GM12878 (cell line): Measurements from ENCODE around the gene ZC3H11A. TPM values are rescaled to one million over a fixed set of nuclear protein-coding genes. Genes with fewer than 3 reads are reported as not detected.

Experiments
- ATAC-seq: fragments of 200-7000 bp; cut with Tn5 transposase; 3 replicates; pipeline ENCODE4 v1.9.1; 2020; ENCODE audit warnings: mild to moderate bottlenecking, moderate library complexity
- BruUV-seq: library from RNA; stranded (reverse); fragments of 400-500 nt; replicated peaks from 2 replicates; lab custom pipeline; 2021; lab: Mats Ljungman, UMichigan
- CTCF ChIA-PET: fragments of 300-600 bp; sonication (Branson Sonifier 250); formaldehyde crosslinking; extraction: SDS; loops from one replicate; lab custom pipeline; 2021; ENCODE audit warnings: inconsistent platforms; lab: Yijun Ruan, JAX
- POLR2A ChIA-PET: fragments of 350-600 bp; formaldehyde crosslinking; extraction: SDS; loops from one replicate; lab custom pipeline; 2021; ENCODE audit warnings: inconsistent platforms; lab: Charles Lee
- RAD21 ChIA-PET: fragments of 300-600 bp; sonication (Branson Sonifier 250); formaldehyde crosslinking; loops from one replicate; lab custom pipeline; 2023; ENCODE audit warnings: antibody characterized with exemption; ENCODE audit not compliant: unreplicated experiment; lab: Charles Lee
- SMC1A ChIA-PET: fragments of 300-600 bp; sonication (Branson Sonifier 250); formaldehyde crosslinking; loops from one replicate; lab custom pipeline; 2023; ENCODE audit not compliant: unreplicated experiment, uncharacterized antibody; lab: Charles Lee
- DNase-seq: peaks from one replicate; pipeline ENCODE4 v3.0.0-alpha.2; 2011; ENCODE audit warnings: low read depth, low spot score
- FAIRE-seq: peaks from 3 replicates; lab custom pipeline; 2011; peaks lifted over from hg19 to GRCh38; lab: Jason Lieb, UNC
- H2AFZ ChIP-seq: 2 replicates; pipeline ENCODE4 v1.6.0; 2011; ENCODE audit warnings: low read depth, low read length, control low read depth; ENCODE audit not compliant: control insufficient read depth
- H3K27ac ChIP-seq: 2 replicates; pipeline ENCODE4 v1.5.1; 2011; ENCODE audit warnings: control low read depth; ENCODE audit not compliant: control insufficient read depth, insufficient read depth
- H3K27me3 ChIP-seq, 2 experiments: replicated peaks in 1 of 2; 2 replicates each; pipeline versions ENCODE4 v1.6.0 to v1.6.1; 2011; ENCODE audit warnings: low read length in 1 of 2; ENCODE audit not compliant: control insufficient read depth in 2 of 2, insufficient read depth in 2 of 2
- H3K36me3 ChIP-seq, 2 experiments: 2 replicates each; pipeline ENCODE4 v1.5.1; 2011; ENCODE audit warnings: low read length in 1 of 2; ENCODE audit not compliant: control insufficient read depth in 2 of 2, insufficient read depth in 2 of 2
- H3K4me1 ChIP-seq: 2 replicates; pipeline ENCODE4 v1.6.1; 2011; ENCODE audit warnings: mild to moderate bottlenecking, low read length, moderate library complexity, mixed read lengths; ENCODE audit not compliant: control insufficient read depth, insufficient read depth
- H3K4me2 ChIP-seq: 2 replicates; pipeline ENCODE4 v1.6.0; 2011; ENCODE audit warnings: control low read depth; ENCODE audit not compliant: control insufficient read depth, insufficient read depth
- H3K4me3 ChIP-seq: fragments of 200-600 bp; sonication (generic); 2 replicates; pipeline ENCODE4 v1.5.1; 2016
- H3K79me2 ChIP-seq: 2 replicates; pipeline ENCODE4 v1.6.0; 2011; ENCODE audit warnings: low read length; ENCODE audit not compliant: control insufficient read depth, insufficient read depth
- H3K9ac ChIP-seq: 2 replicates; pipeline ENCODE4 v1.8.0; 2011; ENCODE audit warnings: low read length, control low read depth, mixed read lengths; ENCODE audit not compliant: control insufficient read depth, insufficient read depth
- H3K9me3 ChIP-seq: replicated peaks from 3 replicates; pipeline ENCODE4 v1.5.1; 2011; ENCODE audit warnings: mild to moderate bottlenecking, low read length; ENCODE audit not compliant: control insufficient read depth, insufficient read depth
- H4K20me1 ChIP-seq: 2 replicates; pipeline ENCODE4 v1.6.0; 2011; ENCODE audit not compliant: control insufficient read depth, insufficient read depth
- CUX1 ChIP-seq: IDR thresholded peaks from 2 replicates; pipeline ENCODE4 v1.6.1; 2012; ENCODE audit warnings: improper control_type of control experiment, low read depth, low read length; ENCODE audit not compliant: insufficient replicate concordance
- MAX ChIP-seq: IDR thresholded peaks from 2 replicates; pipeline ENCODE4 v1.6.1; 2012; ENCODE audit warnings: low read depth, low read length, improper control_type of control experiment
- MEF2A ChIP-seq: IDR thresholded peaks from 2 replicates; pipeline ENCODE4 v1.6.1; 2011; ENCODE audit warnings: low read depth, mild to moderate bottlenecking, low read length, moderate library complexity; ENCODE audit not compliant: insufficient read depth
- MTA3 ChIP-seq: IDR thresholded peaks from 2 replicates; pipeline ENCODE4 v1.6.1; 2012; ENCODE audit warnings: low read length, inconsistent platforms, borderline replicate concordance
- PAX5 ChIP-seq: IDR thresholded peaks from 2 replicates; pipeline ENCODE4 v1.6.1; 2011; ENCODE audit warnings: low read depth, low read length, borderline replicate concordance
- RUNX3 ChIP-seq: IDR thresholded peaks from 2 replicates; pipeline ENCODE4 v1.6.1; 2012; ENCODE audit warnings: low read length, inconsistent platforms
- SIX5 ChIP-seq: IDR thresholded peaks from 2 replicates; pipeline ENCODE4 v1.6.1; 2011; ENCODE audit warnings: mild to moderate bottlenecking, low read depth, low read length, moderate library complexity; ENCODE audit not compliant: severe bottlenecking
- WGBS: methylation state at CpG from one replicate; pipeline ENCODE4 v1.1.6; 2016; ENCODE audit warnings: low lambda C conversion rate; ENCODE audit not compliant: insufficient replicate concordance, insufficient coverage; ENCODE audit errors: missing lambda C conversion rate; 5-methylcytosine and 5-hydroxymethylcytosine counted together
- in situ Hi-C: fragments of 300-500 bp; cut with MboI; formaldehyde crosslinking; loops from 9 replicates; pipeline ENCODE4 v1.14.3; 2018; ENCODE audit warnings: mixed read lengths
- intact Hi-C: fragments of 100-400 bp; cut with micrococcal nuclease; formaldehyde crosslinking; loops from one replicate; pipeline ENCODE4 v1.14.2; 2022; ENCODE audit not compliant: unreplicated experiment
- polyA plus RNA-seq, 11 experiments: library from polyadenylated mRNA; depleted of rRNA in 4 of 11; unstranded in 6 of 11; stranded (reverse) in 5 of 11; fragments of >200 nt; fragmentation: Nextera tagmentation in 4 of 11; fragmentation: Illumina TruSeq in 1 of 11; extraction: Ambion mirVana in 4 of 11; extraction: Trizol in 1 of 11; gene quantifications; 1 replicate in 1 of 11; 2 replicates in 10 of 11; pipeline versions ENCODE4 v1.2.1 to v1.2.3, GENCODE V29; 2011 to 2016; ENCODE audit warnings: inconsistent platforms in 2 of 11, missing spikeins in 2 of 11, low read depth in 1 of 11
- total RNA-seq, 4 experiments: library from RNA; depleted of rRNA in 3 of 4; stranded (reverse); fragments of >200 nt in 3 of 4; fragmentation: Illumina TruSeq in 1 of 4; extraction: Trizol in 1 of 4; gene quantifications; 2 replicates each; pipeline versions ENCODE4 v1.2.1 to v1.2.3, GENCODE V29; 2013 to 2021

The ZC3H11A gene
- total and polyA plus RNA-seq, 10 of the 15 experiments (the other 5 are each of a cell fraction or from before 2014, with no cell fraction given): 21.1 to 123 (median 60.8) TPM

- WGBS: 100% methylated on average over 1 of the region's 1 CpG
- no TSS peak for BruUV-seq
- Histone ChIP-seq H3K4me1 (no peaks in the 10 kb centered on the region), H3K79me2 (peaks cover 2% of the 10 kb centered on the region), H3K27ac (no peak overlapping the region), H3K36me3 (peaks cover 4 to 39% of the 10 kb centered on the region in 2 experiments), H4K20me1 (no peaks in the 10 kb centered on the region), H3K4me3 (no peak overlapping the region), H3K9me3 (no peaks in the 10 kb centered on the region), H3K4me2 (no peak overlapping the region), H3K27me3 (no peaks in the 10 kb centered on the region), H2AFZ (no peak overlapping the region), H3K9ac (no peak overlapping the region)
- no peak for ATAC-seq
- DNase-seq: no peak
- ChIA-PET RAD21 (no interaction called here), SMC1A (no interaction called here), POLR2A (no interaction called here), CTCF (no interaction called here)
- TF ChIP-seq RUNX3: no peak
- TF ChIP-seq MAX: no peak
- no peak for TF ChIP-seq CUX1
- TF ChIP-seq PAX5: no peak
- no peak for TF ChIP-seq MTA3
- no peak for TF ChIP-seq SIX5
- no peak for TF ChIP-seq MEF2A
- no peak for FAIRE-seq
- in situ Hi-C loops (no loop called here), intact Hi-C loops (no loop called here)
These were observed 27.9 kb downstream of the ZC3H11A start for GRCh38 chr1:203823306-203823705.
